ENCODE data around the gene SMCO1.
"Not testable (repeated sequence)": the region's sequence is repeated elsewhere in the genome, so short reads cannot be mapped to it uniquely, and the experiment has no call there.

Gene SMCO1

DNA sequence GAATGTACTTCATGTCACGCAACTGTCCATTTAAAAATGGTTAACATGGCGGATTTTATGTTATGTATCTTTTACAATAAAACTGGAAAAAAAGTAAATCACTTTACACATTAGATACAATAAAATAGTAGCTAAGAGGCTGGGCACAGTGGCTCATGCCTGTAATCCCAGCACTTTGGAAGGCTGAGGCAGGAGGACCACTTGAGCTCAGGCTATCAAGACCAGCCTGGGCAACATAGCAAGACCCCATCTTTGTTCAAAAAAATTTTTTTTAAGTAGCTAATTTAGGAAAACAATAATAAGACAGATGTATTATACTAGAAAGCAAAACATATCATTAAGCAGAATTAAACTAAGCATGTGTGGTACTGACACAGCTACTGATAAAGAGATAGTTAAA is 23.1 kb downstream of the SMCO1 start:
- no peak for DNase-seq (ENCODE audit: low spot score)

DNA sequence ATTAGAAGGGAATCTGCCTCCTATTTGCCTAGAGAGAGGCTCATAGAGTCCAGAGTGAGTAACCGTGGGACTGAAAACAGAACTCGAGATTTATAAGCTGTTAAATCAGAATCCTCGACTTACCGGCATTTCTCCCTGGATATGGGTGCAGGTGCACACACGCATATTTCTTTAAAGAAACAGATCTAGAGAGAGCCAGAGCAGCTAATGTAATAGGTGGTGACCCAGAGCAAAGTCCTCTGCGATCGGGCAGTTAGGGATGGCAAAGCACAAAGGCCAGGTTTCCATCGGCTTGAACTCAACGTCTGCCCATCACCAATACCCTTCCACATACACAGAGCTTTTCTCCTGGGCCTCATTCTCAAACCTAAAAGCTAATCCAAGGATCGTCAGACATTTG is 25.4 kb downstream of the SMCO1 start:
- DNase-seq (ENCODE audit: low spot score) = no peak

DNA sequence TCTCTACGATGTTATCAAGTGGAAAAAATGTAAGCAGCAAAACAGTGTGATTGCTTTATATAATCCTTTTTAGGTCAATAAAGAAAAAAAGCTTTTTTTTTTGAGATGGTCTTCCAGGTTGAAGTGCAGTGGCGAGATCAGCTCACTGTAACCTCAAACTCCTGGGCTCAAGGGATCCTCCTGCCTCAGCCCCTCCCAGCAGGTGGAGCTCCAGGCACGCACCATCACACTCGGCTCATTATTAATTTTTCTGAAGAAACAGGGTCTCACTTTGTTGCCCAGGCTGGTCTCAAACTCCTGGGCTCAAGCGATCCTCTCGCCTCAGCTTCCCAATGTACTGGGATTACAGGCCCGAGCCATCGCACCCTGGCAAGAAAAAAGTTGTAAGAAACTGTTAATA is 28.9 kb downstream of the SMCO1 start:
- no peak for DNase-seq (ENCODE audit: low spot score)

DNA sequence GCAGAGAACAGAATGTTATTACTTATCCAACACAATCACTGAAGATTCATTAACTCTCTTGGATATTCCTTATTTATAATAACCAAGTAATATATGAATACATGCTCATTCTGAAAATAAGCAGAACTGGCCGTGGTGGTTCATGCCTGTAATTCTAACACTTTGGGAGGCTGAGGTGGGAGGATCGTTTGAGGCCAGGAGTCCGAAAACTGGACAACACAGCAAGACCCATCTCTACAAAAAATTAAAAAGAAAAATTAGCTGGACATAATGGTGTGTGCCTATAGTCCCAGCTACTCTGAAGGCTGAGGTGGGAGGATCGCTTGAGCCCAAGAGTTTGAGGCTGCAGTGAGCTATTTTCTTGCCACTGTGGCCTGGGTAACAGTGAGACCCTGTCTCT is 37.5 kb downstream of the SMCO1 start:
- no peak for DNase-seq (ENCODE audit: low spot score)

DNA sequence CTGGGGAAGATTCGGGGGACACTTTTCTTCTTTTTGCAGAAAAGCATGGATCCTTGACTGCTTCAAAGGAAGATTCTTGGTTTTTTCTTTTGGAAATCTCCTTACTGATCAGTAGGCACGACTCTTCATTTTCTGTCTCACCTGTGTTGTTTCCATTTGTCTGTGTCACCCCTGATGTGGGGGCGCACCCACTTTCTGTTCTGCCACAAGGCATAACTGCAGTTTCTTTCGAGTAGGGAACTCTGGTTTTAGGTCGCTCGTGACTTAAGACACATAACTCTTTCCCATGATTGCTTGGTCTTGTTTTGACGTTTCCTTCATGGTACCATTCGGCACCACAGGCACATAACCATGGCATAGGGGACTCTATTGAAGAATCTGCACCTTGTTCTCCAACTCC is 42.9 kb downstream of the SMCO1 start:
- DNase-seq (ENCODE audit: low spot score) = no peak

DNA sequence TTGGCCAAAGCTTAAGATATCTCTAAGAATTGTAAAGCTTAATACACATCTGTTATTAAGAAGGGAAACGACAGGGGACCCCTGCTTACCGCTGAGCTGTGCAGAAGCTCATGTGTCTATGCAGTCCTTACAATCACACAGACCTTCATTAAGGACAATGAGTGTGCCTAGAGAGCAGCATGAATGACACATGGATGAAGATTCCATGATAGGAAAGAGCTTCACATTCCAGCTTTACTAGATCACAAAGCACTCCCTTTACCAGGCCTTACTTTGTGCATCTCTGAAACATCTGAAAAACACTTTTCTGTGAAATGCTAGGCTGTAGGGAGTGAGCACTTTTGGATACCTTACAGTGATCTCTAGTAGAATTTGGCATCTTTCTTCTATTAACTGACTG is 43.6 kb downstream of the SMCO1 start:
- no peak for DNase-seq (ENCODE audit: low spot score)

DNA sequence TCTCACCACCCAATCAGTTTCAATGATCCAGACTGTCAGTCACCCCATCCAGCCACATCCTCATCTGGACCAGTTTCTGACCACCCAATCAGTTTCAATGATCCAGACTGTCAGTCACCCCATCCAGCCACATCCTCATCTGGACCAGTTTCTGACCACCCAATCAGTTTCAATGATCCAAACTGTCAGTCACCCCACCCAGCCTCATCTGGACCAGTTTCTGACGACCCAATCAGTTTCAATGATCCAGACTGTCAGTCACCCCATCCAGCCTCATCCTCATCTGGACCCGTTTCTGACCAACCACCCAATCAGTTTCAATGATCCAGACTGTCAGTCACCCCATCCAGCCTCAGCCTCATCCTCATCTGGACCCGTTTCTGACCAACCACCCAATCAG is 45.0 kb downstream of the SMCO1 start:
- not testable (repeated sequence) for DNase-seq (ENCODE audit: low spot score)

DNA sequence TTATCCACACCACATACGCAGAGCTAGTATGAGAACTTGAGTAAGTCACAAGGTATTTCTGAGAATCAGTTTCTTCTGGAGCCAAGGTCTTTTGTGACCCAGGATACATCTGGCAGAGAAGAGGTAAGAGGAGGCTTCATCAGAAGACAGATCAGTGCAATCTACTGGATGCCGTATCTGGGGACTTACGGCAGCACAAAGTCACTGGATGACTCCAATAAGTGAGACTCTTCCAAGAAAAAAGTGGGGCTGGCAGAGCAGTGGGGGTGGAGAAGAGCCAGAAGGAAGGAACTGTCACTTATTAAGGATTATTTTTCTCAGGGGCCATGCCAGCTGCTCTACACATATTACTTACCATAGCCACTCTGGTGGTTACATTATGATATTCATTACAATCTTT is 51.3 kb downstream of the SMCO1 start:
- no peak for DNase-seq (ENCODE audit: low spot score)

DNA sequence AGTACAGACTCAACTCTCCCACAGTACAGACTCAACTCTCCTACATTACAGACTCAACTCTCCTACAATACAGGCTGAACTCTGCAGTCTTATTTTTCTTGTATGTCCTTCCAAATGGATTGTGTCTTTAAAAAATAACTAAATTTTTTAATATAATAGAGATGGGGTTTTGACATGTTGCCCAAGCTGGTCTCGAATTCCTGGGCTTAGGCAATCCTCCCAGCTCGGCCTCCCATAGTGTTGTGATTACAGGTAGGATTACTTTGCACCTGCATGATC is 51.7 kb downstream of the SMCO1 start:
- DNase-seq (ENCODE audit: low spot score) = no peak

DNA sequence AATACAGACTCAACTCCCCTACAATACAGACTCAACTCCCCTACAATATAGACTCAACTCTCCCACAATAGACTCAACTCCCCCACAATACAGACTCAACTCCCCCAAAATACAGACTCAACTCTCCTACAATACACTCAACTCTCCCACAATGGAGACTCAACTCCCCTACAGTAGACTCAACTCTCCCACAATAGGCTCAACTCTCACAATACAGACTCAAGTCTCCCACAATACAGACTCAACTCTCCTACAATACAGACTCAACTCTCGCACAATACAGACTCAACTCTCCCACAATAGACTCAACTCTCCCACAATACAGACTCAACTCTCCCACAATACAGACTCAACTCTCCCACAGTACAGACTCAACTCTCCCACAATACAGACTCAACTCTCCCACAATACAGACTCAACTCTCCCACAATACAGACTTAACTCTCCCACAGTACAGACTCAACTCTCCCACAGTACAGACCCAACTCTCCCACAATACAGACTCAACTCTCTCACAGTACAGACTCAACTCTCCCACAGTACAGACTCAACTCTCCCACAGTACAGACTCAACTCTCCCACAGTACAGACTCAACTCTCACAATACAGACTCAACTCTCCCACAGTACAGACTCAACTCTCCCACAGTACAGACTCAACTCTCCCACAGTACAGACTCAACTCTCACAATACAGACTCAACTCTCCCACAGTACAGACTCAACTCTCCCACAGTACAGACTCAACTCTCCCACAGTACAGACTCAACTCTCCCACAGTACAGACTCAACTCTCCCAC is 52.3 kb downstream of the SMCO1 start:
- DNase-seq (ENCODE audit: low spot score) = not testable (repeated sequence)

DNA sequence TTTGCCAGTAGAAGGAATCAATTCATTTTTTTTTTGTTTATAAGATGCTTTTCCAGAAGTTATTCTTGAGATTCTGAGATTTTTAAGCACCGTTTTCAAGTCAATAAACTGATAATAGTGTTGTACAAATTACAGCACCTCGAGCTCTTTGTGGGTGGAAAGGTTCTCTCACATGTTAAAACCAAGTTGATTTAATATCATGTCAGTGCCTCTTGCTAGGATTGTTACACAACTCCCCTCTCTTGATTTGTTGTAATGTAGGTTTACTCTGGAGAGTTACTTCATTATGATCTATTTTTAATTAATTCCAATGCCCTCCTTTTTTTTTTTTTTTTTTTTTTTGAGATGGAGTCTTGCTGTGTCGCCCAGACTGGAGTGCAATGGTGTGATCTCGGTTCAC is 57.1 kb downstream of the SMCO1 start:
- DNase-seq (ENCODE audit: low spot score) = no peak

DNA sequence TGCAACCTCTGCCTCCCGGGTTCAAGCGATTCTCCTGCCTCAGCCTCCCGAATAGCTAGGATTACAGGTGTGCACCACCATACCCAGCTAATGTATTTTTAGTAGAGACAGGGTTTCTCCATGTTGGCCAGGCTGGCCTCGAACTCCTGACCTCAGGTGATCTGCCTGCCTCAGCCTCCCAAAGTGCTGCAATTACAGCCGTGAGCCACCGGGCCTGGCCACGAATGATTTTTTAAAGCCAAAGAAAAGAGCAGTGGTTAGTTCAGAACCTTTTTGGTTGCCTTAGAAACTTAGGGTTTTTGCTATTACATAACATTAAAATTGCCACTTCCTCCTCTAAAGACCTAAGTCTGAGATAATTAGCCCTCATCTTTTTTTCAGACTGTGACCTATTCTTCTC is 57.7 kb downstream of the SMCO1 start:
- not testable (repeated sequence) for DNase-seq (ENCODE audit: low spot score)
